Measurements from ENCODE around the gene TNIK.

GRCh38 chr3:171317171-171317570, 143.0 kb downstream of the TNIK start:
- TF ChIP-seq CTCF (conservative IDR thresholded peaks at IDR 0.05; ENCODE audit: low read depth, low read length) (no peak), EZH2 (IDR thresholded peaks at IDR 0.05; ENCODE audit: low read length, unreplicated experiment) (no peak)
